Chondrocyte (in vitro differentiated cells): ENCODE data around the gene DCN. TPM values are rescaled to one million over a fixed set of nuclear protein-coding genes. Genes with fewer than 3 reads are reported as not detected.
A peak's percentile ranks its signal among the peaks of the same experiment; 100 is the strongest.

Experiments used
- DNase-seq: peaks from one replicate; pipeline ENCODE4 v3.0.0; 2021; ENCODE audit warnings: mixed read lengths, low spot score
- H3K27ac Mint-ChIP-seq: one replicate; pipeline ENCODE4 v1.8.0; 2021; ENCODE audit warnings: mild to moderate bottlenecking, moderate library complexity, mixed read lengths; ENCODE audit not compliant: unreplicated experiment
- H3K27me3 Mint-ChIP-seq: 2 replicates; pipeline ENCODE4 v1.8.0; 2021; ENCODE audit warnings: low read depth, mixed read lengths
- H3K36me3 Mint-ChIP-seq: 2 replicates; pipeline ENCODE4 v1.8.0; 2021; ENCODE audit warnings: low read depth, mixed read lengths
- H3K4me1 Mint-ChIP-seq: 2 replicates; pipeline ENCODE4 v1.8.0; 2021; ENCODE audit warnings: low read depth, mild to moderate bottlenecking, mixed read lengths
- H3K4me3 Mint-ChIP-seq: one replicate; pipeline ENCODE4 v1.8.0; 2021; ENCODE audit warnings: mild to moderate bottlenecking, moderate library complexity, mixed read lengths; ENCODE audit not compliant: unreplicated experiment
- H3K9me3 Mint-ChIP-seq: 2 replicates; pipeline ENCODE4 v1.8.0; 2021; ENCODE audit warnings: low read depth, mixed read lengths
- total RNA-seq: library from RNA; stranded (reverse); gene quantifications from 3 replicates; pipeline ENCODE4 v1.2.1, GENCODE V29; 2021
- TF ChIP-seq, protein P1 (sequence below): fragments of 200-600 bp; sonication (generic); IDR thresholded peaks from 2 replicates; pipeline ENCODE4 v1.5.0; 2021; ENCODE audit warnings: antibody characterized with exemption, mild to moderate bottlenecking, moderate library complexity

The DCN gene
- total RNA-seq, 1 donor from 2014 or later: 723 TPM

DNA sequence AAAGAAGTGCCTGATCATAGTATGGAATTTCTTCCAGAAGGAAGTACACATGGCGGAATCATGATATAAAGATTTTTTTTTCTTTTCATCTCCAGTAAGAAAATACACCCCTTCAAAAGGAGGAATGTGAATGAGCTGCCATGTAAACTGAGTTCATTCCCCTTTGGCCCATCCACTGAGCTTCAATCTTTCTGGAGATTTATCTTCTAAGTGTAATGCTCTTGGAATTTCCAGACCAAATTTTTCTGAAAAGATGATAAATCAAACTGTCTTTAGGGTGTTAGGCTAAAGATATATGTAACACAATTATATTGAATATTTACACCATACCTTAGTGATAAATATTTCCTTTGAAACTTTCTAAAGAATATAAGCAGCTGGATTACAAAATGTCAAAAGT is 5.2 kb downstream of the DCN start:
- TF ChIP-seq, protein P1, sequence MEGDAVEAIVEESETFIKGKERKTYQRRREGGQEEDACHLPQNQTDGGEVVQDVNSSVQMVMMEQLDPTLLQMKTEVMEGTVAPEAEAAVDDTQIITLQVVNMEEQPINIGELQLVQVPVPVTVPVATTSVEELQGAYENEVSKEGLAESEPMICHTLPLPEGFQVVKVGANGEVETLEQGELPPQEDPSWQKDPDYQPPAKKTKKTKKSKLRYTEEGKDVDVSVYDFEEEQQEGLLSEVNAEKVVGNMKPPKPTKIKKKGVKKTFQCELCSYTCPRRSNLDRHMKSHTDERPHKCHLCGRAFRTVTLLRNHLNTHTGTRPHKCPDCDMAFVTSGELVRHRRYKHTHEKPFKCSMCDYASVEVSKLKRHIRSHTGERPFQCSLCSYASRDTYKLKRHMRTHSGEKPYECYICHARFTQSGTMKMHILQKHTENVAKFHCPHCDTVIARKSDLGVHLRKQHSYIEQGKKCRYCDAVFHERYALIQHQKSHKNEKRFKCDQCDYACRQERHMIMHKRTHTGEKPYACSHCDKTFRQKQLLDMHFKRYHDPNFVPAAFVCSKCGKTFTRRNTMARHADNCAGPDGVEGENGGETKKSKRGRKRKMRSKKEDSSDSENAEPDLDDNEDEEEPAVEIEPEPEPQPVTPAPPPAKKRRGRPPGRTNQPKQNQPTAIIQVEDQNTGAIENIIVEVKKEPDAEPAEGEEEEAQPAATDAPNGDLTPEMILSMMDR: no peak
- Mint-ChIP-seq H3K4me3 (peak overlapping the region; percentile 49), H3K4me1 (peaks cover 27% of the 10 kb centered on the region), H3K27me3 (no peaks in the 10 kb centered on the region), H3K9me3 (no peaks in the 10 kb centered on the region), H3K36me3 (peaks cover 18% of the 10 kb centered on the region), H3K27ac (peak overlapping the region; percentile 82)
- DNase-seq: no peak

- TF ChIP-seq, protein P1: no peak
- Mint-ChIP-seq H3K27me3 (no peaks in the 10 kb centered on the region), H3K4me3 (peak overlapping the region; percentile 49), H3K36me3 (peaks cover 19% of the 10 kb centered on the region), H3K27ac (peak overlapping the region; percentile 82), H3K4me1 (peaks cover 30% of the 10 kb centered on the region), H3K9me3 (no peaks in the 10 kb centered on the region)
- no peak for DNase-seq
Measured at GRCh38 chr12:91176915-91177314, 5.7 kb downstream of the DCN start.

DNA sequence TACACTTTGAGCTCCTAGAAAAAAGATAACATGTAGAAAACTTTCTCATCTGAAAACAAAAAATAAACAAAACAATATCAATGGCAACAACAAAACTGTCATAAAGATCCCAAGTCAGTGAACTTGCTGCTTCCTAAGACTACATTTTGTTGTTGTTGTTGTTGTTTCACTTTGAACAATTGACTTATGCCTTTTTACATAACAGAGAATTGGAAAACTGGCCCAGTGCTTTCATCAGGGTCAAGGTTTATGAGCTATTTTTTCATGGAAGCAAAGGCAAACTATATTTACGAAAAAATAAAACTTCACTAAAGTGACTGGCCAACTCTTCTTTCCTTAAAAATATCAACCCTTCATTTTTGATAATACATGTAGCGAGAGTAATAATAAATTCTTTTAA is 6.3 kb downstream of the DCN start:
- Mint-ChIP-seq H3K27me3 (no peaks in the 10 kb centered on the region), H3K36me3 (peaks cover 20% of the 10 kb centered on the region)
- TF ChIP-seq, protein P1: no peak

DNA sequence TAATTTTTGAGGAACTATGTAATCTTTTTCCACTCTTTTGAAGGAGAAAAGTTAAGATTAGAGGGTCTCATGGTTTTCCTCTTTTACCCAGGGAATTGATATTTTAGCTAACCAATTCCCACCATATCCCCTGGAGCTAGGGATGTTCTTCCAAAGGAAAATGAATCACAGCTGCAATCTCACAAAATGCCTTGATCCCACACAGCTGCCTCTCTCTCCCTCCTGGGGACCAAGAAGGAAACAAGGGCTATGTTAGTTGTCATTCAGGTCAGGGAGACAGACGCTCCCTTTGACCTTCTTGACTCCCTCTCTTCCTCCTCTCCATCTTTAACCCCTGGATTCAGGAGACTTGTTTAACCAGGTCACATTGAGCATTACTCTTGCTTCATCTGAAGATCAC is 9.5 kb downstream of the DCN start:
- Mint-ChIP-seq H3K27ac (peak overlapping the region; percentile 49), H3K9me3 (peaks cover 6% of the 10 kb centered on the region), H3K4me3 (no peak overlapping the region), H3K36me3 (peaks cover 35% of the 10 kb centered on the region), H3K4me1 (peaks cover 43% of the 10 kb centered on the region), H3K27me3 (no peaks in the 10 kb centered on the region)
- TF ChIP-seq, protein P1: no peak
- DNase-seq: no peak

More for the DNA sequence above, 6.3 kb downstream of the DCN start:
- Mint-ChIP-seq H3K4me1 (peaks cover 34% of the 10 kb centered on the region), H3K27ac (peak overlapping the region; percentile 82), H3K4me3 (peak overlapping the region; percentile 35), H3K9me3 (no peaks in the 10 kb centered on the region)
- DNase-seq: no peak

DNA sequence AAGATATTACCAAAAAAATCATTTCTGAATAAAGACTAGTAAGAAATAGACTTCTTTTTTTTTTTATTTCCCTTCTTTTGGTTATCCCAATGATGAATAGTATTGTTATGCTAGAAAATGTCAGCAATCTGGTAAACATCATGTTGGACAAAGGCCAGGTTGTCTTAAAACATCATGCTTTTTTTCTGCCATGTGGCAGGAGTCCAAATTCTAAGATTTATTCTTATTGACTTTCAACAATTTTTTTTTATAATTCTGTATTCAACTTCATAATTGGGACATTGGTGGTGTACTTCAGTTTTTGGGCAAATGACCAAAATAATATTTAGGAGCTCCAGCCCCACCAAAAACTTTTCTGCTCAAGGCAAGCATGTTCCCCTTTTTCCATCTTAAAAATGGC is 10.5 kb downstream of the DCN start:
- Mint-ChIP-seq H3K4me1 (peaks cover 43% of the 10 kb centered on the region), H3K9me3 (peaks cover 11% of the 10 kb centered on the region), H3K27ac (no peak overlapping the region), H3K4me3 (no peak overlapping the region), H3K36me3 (peaks cover 44% of the 10 kb centered on the region), H3K27me3 (no peaks in the 10 kb centered on the region)
- TF ChIP-seq, protein P1: no peak
- no peak for DNase-seq
